Liver (tissue), 3 donors: ENCODE results near the gene RASAL1.

Experiments
- FOXA1 ChIP-seq: IDR thresholded peaks from 2 replicates; pipeline ENCODE4 v1.6.1; 2016; ENCODE audit warnings: antibody characterized with exemption
- JUND ChIP-seq, 2 donors: IDR thresholded peaks; 2 replicates each; pipeline ENCODE4 v1.6.1; 2016; ENCODE audit warnings: antibody characterized with exemption in 2 of 2
- SP1 ChIP-seq: IDR thresholded peaks from 2 replicates; pipeline ENCODE4 v1.6.1; 2018; ENCODE audit warnings: antibody characterized with exemption, mild to moderate bottlenecking
- YY1 ChIP-seq: IDR thresholded peaks from 2 replicates; pipeline ENCODE4 v1.6.1; 2016; ENCODE audit warnings: antibody characterized with exemption, mild to moderate bottlenecking
- TF ChIP-seq, protein P1 (sequence below): fragments of 150-350 bp; IDR thresholded peaks from 2 replicates; pipeline ENCODE4 v1.5.1; 2017; ENCODE audit warnings: improper control_type of control experiment, low read depth, low read length; ENCODE audit not compliant: missing input control
- TF ChIP-seq, protein P2 (sequence below): IDR thresholded peaks from 2 replicates; pipeline ENCODE4 v1.6.1; 2016; ENCODE audit warnings: antibody characterized with exemption
- TF ChIP-seq, protein P3 (sequence below): IDR thresholded peaks from 2 replicates; pipeline ENCODE4 v1.6.1; 2016; ENCODE audit warnings: antibody characterized with exemption
- donor health status: healthy.
- donor health status: healthy.

DNA sequence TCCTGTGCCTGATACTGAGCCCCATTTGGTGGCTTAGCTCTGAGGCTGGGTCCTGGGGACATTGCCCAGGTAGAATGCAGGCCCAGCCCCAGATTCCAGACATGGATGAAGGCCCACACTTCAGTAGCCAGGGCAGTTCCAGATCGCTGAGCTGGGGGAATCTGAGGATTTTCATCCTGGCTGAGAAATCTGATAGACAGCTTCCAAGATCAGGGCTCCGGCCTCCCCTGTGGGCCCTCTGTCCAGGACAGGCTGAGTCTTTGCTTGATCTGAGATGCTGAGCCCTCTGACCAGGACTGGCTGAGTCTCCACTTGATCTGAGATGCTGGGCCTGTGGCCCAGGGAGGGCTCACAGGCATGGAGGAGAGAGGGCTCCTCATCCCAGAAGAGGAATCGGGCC is 3.3 kb upstream of the RASAL1 start:
- no peak for TF ChIP-seq YY1
- TF ChIP-seq, protein P1, sequence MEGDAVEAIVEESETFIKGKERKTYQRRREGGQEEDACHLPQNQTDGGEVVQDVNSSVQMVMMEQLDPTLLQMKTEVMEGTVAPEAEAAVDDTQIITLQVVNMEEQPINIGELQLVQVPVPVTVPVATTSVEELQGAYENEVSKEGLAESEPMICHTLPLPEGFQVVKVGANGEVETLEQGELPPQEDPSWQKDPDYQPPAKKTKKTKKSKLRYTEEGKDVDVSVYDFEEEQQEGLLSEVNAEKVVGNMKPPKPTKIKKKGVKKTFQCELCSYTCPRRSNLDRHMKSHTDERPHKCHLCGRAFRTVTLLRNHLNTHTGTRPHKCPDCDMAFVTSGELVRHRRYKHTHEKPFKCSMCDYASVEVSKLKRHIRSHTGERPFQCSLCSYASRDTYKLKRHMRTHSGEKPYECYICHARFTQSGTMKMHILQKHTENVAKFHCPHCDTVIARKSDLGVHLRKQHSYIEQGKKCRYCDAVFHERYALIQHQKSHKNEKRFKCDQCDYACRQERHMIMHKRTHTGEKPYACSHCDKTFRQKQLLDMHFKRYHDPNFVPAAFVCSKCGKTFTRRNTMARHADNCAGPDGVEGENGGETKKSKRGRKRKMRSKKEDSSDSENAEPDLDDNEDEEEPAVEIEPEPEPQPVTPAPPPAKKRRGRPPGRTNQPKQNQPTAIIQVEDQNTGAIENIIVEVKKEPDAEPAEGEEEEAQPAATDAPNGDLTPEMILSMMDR: no peak
- TF ChIP-seq SP1: no peak
- TF ChIP-seq, protein P2, sequence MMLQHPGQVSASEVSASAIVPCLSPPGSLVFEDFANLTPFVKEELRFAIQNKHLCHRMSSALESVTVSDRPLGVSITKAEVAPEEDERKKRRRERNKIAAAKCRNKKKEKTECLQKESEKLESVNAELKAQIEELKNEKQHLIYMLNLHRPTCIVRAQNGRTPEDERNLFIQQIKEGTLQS: no peak
- no peak for TF ChIP-seq FOXA1
- TF ChIP-seq, protein P3, sequence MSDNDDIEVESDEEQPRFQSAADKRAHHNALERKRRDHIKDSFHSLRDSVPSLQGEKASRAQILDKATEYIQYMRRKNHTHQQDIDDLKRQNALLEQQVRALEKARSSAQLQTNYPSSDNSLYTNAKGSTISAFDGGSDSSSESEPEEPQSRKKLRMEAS: no peak
- TF ChIP-seq JUND (IDR thresholded peaks at IDR 0.05): no peak
